ENCODE measurements around the gene LINC00305.

DNA sequence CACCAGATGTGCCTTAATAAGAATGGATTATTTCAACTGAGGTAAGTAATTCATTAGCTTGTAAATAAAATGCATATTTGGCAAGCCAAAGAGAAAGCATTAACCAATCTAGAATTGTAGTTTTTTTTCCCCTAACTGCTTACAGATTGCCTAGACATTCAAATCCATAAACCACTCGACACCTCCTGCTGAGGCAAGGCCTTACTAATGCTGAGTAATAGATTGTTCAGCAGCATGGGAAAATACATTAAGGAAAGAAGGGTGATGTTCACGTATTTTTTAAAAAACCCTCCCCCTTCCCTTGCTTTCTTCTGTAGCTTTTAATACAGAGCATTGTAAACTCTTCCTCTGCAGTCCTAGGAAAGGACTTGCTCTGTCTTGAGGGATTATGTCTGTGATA, 17.0 kb upstream of the LINC00305 start:
- TF ChIP-seq CTCF (IDR thresholded peaks at IDR 0.05) (no peak), ZFX (IDR thresholded peaks at IDR 0.05; ENCODE audit: borderline replicate concordance) (no peak)
